ENCODE measurements around the gene FAM216B. TPM values are rescaled to one million over a fixed set of nuclear protein-coding genes. Genes with fewer than 3 reads are reported as not detected.
"Not testable (repeated sequence)": the region's sequence is repeated elsewhere in the genome, so short reads cannot be mapped to it uniquely, and the experiment has no call there.

The FAM216B gene
- total RNA-seq, 1 donor from 2014 or later, result not detected

- Mint-ChIP-seq H3K4me3 (no peak overlapping the region), H3K27ac (ENCODE audit: unreplicated experiment) (no peak overlapping the region), H3K36me3 (ENCODE audit: low read depth) (no peaks in the 10 kb centered on the region), H3K9me3 (peaks cover 3% of the 10 kb centered on the region), H3K4me1 (no peaks in the 10 kb centered on the region), H3K27me3 (ENCODE audit: low read depth) (no peaks in the 10 kb centered on the region)
- TF ChIP-seq, protein P1, sequence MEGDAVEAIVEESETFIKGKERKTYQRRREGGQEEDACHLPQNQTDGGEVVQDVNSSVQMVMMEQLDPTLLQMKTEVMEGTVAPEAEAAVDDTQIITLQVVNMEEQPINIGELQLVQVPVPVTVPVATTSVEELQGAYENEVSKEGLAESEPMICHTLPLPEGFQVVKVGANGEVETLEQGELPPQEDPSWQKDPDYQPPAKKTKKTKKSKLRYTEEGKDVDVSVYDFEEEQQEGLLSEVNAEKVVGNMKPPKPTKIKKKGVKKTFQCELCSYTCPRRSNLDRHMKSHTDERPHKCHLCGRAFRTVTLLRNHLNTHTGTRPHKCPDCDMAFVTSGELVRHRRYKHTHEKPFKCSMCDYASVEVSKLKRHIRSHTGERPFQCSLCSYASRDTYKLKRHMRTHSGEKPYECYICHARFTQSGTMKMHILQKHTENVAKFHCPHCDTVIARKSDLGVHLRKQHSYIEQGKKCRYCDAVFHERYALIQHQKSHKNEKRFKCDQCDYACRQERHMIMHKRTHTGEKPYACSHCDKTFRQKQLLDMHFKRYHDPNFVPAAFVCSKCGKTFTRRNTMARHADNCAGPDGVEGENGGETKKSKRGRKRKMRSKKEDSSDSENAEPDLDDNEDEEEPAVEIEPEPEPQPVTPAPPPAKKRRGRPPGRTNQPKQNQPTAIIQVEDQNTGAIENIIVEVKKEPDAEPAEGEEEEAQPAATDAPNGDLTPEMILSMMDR (conservative IDR thresholded peaks at IDR 0.05), result no peak
- DNase-seq (ENCODE audit: low read depth, low spot score), result no peak
These were observed 22.9 kb upstream of the FAM216B start for GRCh38 chr13:42758515-42758914.

DNA sequence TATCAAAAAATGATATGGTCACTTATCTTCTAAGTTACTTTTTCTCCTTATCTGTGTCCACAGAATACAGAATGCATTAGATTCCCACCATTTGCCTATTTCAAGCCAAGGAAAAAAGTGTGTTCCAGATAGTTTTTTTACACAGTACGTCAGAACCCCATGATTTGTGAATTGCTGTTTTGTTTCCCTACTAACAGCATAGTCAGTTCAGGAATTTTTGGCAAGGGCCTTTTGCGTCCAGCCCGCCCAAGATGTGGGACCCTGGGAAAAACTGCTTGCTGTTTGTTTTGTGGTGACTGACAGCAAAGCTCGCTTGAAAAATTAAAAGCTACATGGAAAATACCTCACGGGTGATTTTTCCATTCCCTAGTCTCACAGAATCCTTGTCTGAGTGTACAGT is 20.4 kb upstream of the FAM216B start:
- TF ChIP-seq, protein P1 (conservative IDR thresholded peaks at IDR 0.05), result no peak
- H3K9me3 Mint-ChIP-seq, result peaks cover 3% of the 10 kb centered on the region
- no peak overlapping the region for H3K4me3 Mint-ChIP-seq
- no peaks in the 10 kb centered on the region for H3K36me3 Mint-ChIP-seq (ENCODE audit: low read depth)
- H3K4me1 Mint-ChIP-seq, result no peaks in the 10 kb centered on the region
- DNase-seq (ENCODE audit: low read depth, low spot score), result no peak
- no peak overlapping the region for H3K27ac Mint-ChIP-seq (ENCODE audit: unreplicated experiment)
- no peaks in the 10 kb centered on the region for H3K27me3 Mint-ChIP-seq (ENCODE audit: low read depth)

DNA sequence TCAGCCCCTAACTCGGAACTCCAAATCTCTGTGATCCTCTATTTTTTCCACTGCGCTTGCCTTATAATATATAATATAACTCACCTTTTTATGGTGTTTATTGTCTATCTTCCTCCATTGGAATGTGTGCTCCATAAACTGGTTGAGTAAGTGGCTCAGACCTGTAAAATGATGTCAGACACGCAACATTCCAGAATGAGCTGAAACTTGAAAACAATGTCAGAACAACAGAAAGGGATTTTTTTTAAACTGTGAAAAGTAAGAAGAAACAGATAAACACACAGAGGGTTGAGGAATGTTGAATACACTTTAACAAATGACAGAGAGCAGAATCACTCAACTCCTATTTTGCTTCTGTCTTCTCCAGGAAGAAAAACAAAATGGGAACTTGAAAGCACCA is 19.1 kb upstream of the FAM216B start:
- H3K27ac Mint-ChIP-seq (ENCODE audit: unreplicated experiment), result no peak overlapping the region
- H3K4me1 Mint-ChIP-seq, result no peaks in the 10 kb centered on the region

GRCh38 chr13:42762917-42763316 is 18.5 kb upstream of the FAM216B start:
- DNase-seq (ENCODE audit: low read depth, low spot score), result no peak
- Mint-ChIP-seq H3K27ac (ENCODE audit: unreplicated experiment) (no peak overlapping the region), H3K9me3 (no peaks in the 10 kb centered on the region), H3K27me3 (ENCODE audit: low read depth) (no peaks in the 10 kb centered on the region), H3K4me1 (no peaks in the 10 kb centered on the region), H3K36me3 (ENCODE audit: low read depth) (no peaks in the 10 kb centered on the region), H3K4me3 (no peak overlapping the region)
- TF ChIP-seq, protein P1 (conservative IDR thresholded peaks at IDR 0.05), result no peak

More for the DNA sequence above, 19.1 kb upstream of the FAM216B start:
- no peak overlapping the region for H3K4me3 Mint-ChIP-seq
- no peak for DNase-seq (ENCODE audit: low read depth, low spot score)
- H3K36me3 Mint-ChIP-seq (ENCODE audit: low read depth), result no peaks in the 10 kb centered on the region
- TF ChIP-seq, protein P1 (conservative IDR thresholded peaks at IDR 0.05), result no peak
- peaks cover 3% of the 10 kb centered on the region for H3K9me3 Mint-ChIP-seq
- no peaks in the 10 kb centered on the region for H3K27me3 Mint-ChIP-seq (ENCODE audit: low read depth)

DNA sequence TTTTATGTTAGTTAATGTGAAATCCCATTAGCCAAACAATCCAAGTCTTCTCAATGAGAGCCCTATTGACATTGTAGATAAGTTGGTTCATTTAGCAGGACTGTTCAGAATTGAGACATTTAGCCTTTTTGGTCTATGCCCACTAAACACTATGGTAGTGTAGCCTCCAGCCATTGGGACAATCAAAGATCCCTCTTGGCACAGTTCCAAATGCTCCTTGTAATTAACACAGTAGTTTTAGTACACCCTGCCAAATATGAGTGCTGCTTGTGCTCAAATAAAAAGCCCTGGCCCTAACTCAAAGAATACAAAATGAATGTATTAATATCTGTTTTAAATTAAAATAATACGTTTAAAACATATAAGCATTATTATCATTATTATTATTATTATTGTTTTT is 15.4 kb upstream of the FAM216B start:
- Mint-ChIP-seq H3K4me3 (no peak overlapping the region), H3K4me1 (no peaks in the 10 kb centered on the region), H3K27ac (ENCODE audit: unreplicated experiment) (no peak overlapping the region), H3K27me3 (ENCODE audit: low read depth) (no peaks in the 10 kb centered on the region), H3K36me3 (ENCODE audit: low read depth) (no peaks in the 10 kb centered on the region), H3K9me3 (peaks cover 1% of the 10 kb centered on the region)
- TF ChIP-seq, protein P1 (conservative IDR thresholded peaks at IDR 0.05), result no peak
- no peak for DNase-seq (ENCODE audit: low read depth, low spot score)

DNA sequence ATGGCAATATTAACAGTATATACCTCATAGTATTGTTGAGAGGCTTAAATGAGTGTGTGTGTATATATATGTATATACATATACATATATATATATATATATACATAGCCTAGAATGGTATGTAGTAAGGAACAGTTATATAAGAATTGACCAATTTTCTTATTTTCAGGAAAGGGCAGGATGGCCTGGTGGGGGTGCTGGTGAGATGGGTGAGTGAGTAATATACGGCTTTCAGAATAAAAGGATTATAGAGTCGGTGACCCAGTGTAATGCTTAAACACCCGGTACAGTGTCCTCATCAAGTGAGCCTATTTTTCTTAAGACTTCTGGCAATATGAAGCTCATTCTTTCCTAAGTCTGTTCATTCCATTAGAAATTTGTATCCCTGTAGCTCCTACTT is 11.7 kb upstream of the FAM216B start:
- Mint-ChIP-seq H3K9me3 (peaks cover 17% of the 10 kb centered on the region), H3K27ac (ENCODE audit: unreplicated experiment) (no peak overlapping the region), H3K4me1 (no peaks in the 10 kb centered on the region), H3K4me3 (no peak overlapping the region), H3K36me3 (ENCODE audit: low read depth) (peaks cover 4% of the 10 kb centered on the region), H3K27me3 (ENCODE audit: low read depth) (peaks cover 3% of the 10 kb centered on the region)
- TF ChIP-seq, protein P1 (conservative IDR thresholded peaks at IDR 0.05), result no peak
- DNase-seq (ENCODE audit: low read depth, low spot score), result no peak

- not testable (repeated sequence) for H3K27ac Mint-ChIP-seq (ENCODE audit: unreplicated experiment); H3K4me3 Mint-ChIP-seq; H3K27me3 Mint-ChIP-seq (ENCODE audit: low read depth); H3K4me1 Mint-ChIP-seq
- Mint-ChIP-seq H3K36me3 (ENCODE audit: low read depth) (peaks cover 12% of the 10 kb centered on the region), H3K9me3 (peaks cover 25% of the 10 kb centered on the region)
- peak; percentile 3 for DNase-seq (ENCODE audit: low read depth, low spot score)
These were observed 4.8 kb upstream of the FAM216B start for GRCh38 chr13:42776558-42776957.

Measured in neural crest cell (in vitro differentiated cells).